Measurements from ENCODE around the gene PCP4L1. TPM values are rescaled to one million over a fixed set of nuclear protein-coding genes. Genes with fewer than 3 reads are reported as not detected.

The PCP4L1 gene
- total RNA-seq, 1 experiment from 2014 or later = not detected

GRCh38 chr1:161324020-161324419 is 65.5 kb downstream of the PCP4L1 start:
- no peaks in the 10 kb centered on the region for H3K9me3 ChIP-seq (ENCODE audit: insufficient read depth, low read depth)
- intact Hi-C loops (cut with micrococcal nuclease; ENCODE audit: unreplicated experiment) = no loop called here
- H4K20me1 ChIP-seq (ENCODE audit: insufficient read depth) = no peaks in the 10 kb centered on the region
- no peaks in the 10 kb centered on the region for H3K9me2 ChIP-seq (ENCODE audit: insufficient read depth)
- no peak overlapping the region for H3K27ac ChIP-seq
- no TSS peak for BruUV-seq (replicated peaks)
- no peak for DNase-seq
- ChIA-PET CTCF (no interaction called here), POLR2A (ENCODE audit: unreplicated experiment) (no interaction called here)
- H3K79me2 ChIP-seq (ENCODE audit: low read depth) = no peaks in the 10 kb centered on the region
- H3K4me1 ChIP-seq (replicated peaks; ENCODE audit: insufficient read depth) = no peaks in the 10 kb centered on the region
- no peak overlapping the region for H2AFZ ChIP-seq
- peaks cover 17% of the 10 kb centered on the region; the same call in 1 of the 2 replicates for H3K36me3 ChIP-seq (ENCODE audit: low read depth)
- H3K4me3 ChIP-seq = no peak overlapping the region
- H3K27me3 ChIP-seq (ENCODE audit: insufficient read depth, low read depth) = no peaks in the 10 kb centered on the region
- TF ChIP-seq, protein P1, sequence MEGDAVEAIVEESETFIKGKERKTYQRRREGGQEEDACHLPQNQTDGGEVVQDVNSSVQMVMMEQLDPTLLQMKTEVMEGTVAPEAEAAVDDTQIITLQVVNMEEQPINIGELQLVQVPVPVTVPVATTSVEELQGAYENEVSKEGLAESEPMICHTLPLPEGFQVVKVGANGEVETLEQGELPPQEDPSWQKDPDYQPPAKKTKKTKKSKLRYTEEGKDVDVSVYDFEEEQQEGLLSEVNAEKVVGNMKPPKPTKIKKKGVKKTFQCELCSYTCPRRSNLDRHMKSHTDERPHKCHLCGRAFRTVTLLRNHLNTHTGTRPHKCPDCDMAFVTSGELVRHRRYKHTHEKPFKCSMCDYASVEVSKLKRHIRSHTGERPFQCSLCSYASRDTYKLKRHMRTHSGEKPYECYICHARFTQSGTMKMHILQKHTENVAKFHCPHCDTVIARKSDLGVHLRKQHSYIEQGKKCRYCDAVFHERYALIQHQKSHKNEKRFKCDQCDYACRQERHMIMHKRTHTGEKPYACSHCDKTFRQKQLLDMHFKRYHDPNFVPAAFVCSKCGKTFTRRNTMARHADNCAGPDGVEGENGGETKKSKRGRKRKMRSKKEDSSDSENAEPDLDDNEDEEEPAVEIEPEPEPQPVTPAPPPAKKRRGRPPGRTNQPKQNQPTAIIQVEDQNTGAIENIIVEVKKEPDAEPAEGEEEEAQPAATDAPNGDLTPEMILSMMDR (conservative IDR thresholded peaks at IDR 0.05) = no peak
- no peak for TF ChIP-seq EZH2 (IDR thresholded peaks at IDR 0.05; ENCODE audit: low read depth)
- H3K4me2 ChIP-seq = no peak overlapping the region
- no peaks in the 10 kb centered on the region for H3F3A ChIP-seq (ENCODE audit: insufficient read depth, low read depth)

GRCh38 chr1:161330346-161330745 is 71.8 kb downstream of the PCP4L1 start:
- no peak for DNase-seq
- H3K4me1 ChIP-seq (replicated peaks; ENCODE audit: insufficient read depth) = 0 out of 2 replicates have a peak, but pooled peaks cover 3% of the 10 kb centered on the region
- no peak overlapping the region for H3K4me3 ChIP-seq
- POLR2A ChIA-PET (ENCODE audit: unreplicated experiment) = no interaction called here
- H3K4me2 ChIP-seq = no peak overlapping the region
- no peaks in the 10 kb centered on the region for H3K27me3 ChIP-seq (ENCODE audit: insufficient read depth, low read depth)
- no peaks in the 10 kb centered on the region for H3K9me3 ChIP-seq (ENCODE audit: insufficient read depth, low read depth)
- no peaks in the 10 kb centered on the region for H3K79me2 ChIP-seq (ENCODE audit: low read depth)
- CTCF ChIA-PET = no interaction called here
- intact Hi-C loops (cut with micrococcal nuclease; ENCODE audit: unreplicated experiment) = no loop called here
- no peak overlapping the region for H3K27ac ChIP-seq
- TF ChIP-seq, protein P1 (conservative IDR thresholded peaks at IDR 0.05) = no peak
- no peak for TF ChIP-seq EZH2 (IDR thresholded peaks at IDR 0.05; ENCODE audit: low read depth)
- no peaks in the 10 kb centered on the region for H3K9me2 ChIP-seq (ENCODE audit: insufficient read depth)
- no peaks in the 10 kb centered on the region for H3F3A ChIP-seq (ENCODE audit: insufficient read depth, low read depth)
- peaks cover 28% of the 10 kb centered on the region; the same call in 1 of the 2 replicates for H3K36me3 ChIP-seq (ENCODE audit: low read depth)
- H4K20me1 ChIP-seq (ENCODE audit: insufficient read depth) = peaks cover 5% of the 10 kb centered on the region; the same call in 1 of the 2 replicates
- H2AFZ ChIP-seq = no peak overlapping the region
- no TSS peak for BruUV-seq (replicated peaks)

DNA sequence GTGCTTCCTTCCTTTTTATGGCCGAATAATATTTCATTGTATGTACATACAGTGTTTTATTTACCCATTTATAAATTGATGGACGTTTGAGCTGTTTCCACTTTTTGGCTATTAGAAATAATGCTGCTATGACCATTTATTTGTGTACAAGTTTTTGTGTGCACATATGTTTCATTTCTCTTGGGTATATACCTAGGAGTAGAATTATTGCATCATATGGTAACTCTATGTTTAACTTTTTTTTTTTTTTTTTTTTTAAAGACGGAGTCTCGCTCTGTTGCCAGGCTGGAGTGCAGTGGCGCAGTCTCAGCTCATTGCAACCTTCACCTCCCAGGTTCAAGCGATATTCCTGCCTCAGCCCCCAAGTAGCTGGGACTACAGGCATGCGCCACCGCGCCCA is 74.6 kb downstream of the PCP4L1 start:
- intact Hi-C loops (cut with micrococcal nuclease; ENCODE audit: unreplicated experiment) = no loop called here
- ChIA-PET POLR2A (ENCODE audit: unreplicated experiment) (interaction anchor here (0.6 kb wide), 1 partner anchor 664 kb away, joined by 3 read pairs; no protein-coding TSS in a partner anchor), CTCF (no interaction called here)
- H3K79me2 ChIP-seq (ENCODE audit: low read depth) = no peaks in the 10 kb centered on the region
- no peak overlapping the region for H3K4me3 ChIP-seq
- no peak overlapping the region for H3K27ac ChIP-seq
- BruUV-seq (replicated peaks) = no TSS peak
- no peaks in the 10 kb centered on the region for H3F3A ChIP-seq (ENCODE audit: insufficient read depth, low read depth)
- H3K4me2 ChIP-seq = no peak overlapping the region
- no peaks in the 10 kb centered on the region for H3K27me3 ChIP-seq (ENCODE audit: insufficient read depth, low read depth)
- H3K9me2 ChIP-seq (ENCODE audit: insufficient read depth) = no peaks in the 10 kb centered on the region
- H3K9me3 ChIP-seq (ENCODE audit: insufficient read depth, low read depth) = no peaks in the 10 kb centered on the region
- no peak overlapping the region for H2AFZ ChIP-seq
- H4K20me1 ChIP-seq (ENCODE audit: insufficient read depth) = peaks cover 8% of the 10 kb centered on the region; the same call in 1 of the 2 replicates
- 0 out of 2 replicates have a peak, but pooled peaks cover 3% of the 10 kb centered on the region for H3K4me1 ChIP-seq (replicated peaks; ENCODE audit: insufficient read depth)
- DNase-seq = no peak
- TF ChIP-seq EZH2 (IDR thresholded peaks at IDR 0.05; ENCODE audit: low read depth) = no peak
- H3K36me3 ChIP-seq (ENCODE audit: low read depth) = peaks cover 21% of the 10 kb centered on the region

Small RNA genes within 50 kb of the gene (microRNA-seq; reads per million reads assigned to microRNA genes)
- not detected for gene MIR5187 (ENCODE audit: borderline number of aligned reads, borderline replicate concordance)

Other genes starting within 250 kb of the PCP4L1 start
- 99.9 and 117 TPM in 2 replicates for gene F11R, start 237.6 kb upstream of the PCP4L1 start, total RNA-seq (2021)
- 51.4 and 70.8 TPM in 2 replicates for gene TSTD1, start 219.8 kb upstream of the PCP4L1 start, total RNA-seq (2021)
- 34.8 and 43.2 TPM in 2 replicates for gene USF1, start 212.8 kb upstream of the PCP4L1 start, total RNA-seq (2021)
- 0.46 and 0.65 TPM in 2 replicates for gene ARHGAP30, start 188.9 kb upstream of the PCP4L1 start, total RNA-seq (2021)
- 8.8 and 9.0 TPM in 2 replicates for gene NECTIN4, start 169.2 kb upstream of the PCP4L1 start, total RNA-seq (2021)
- 5.6 and 7.4 TPM in 2 replicates for gene KLHDC9, start 160.4 kb upstream of the PCP4L1 start, total RNA-seq (2021)
- 68.2 and 74.4 TPM in 2 replicates for gene PFDN2, start 140.7 kb upstream of the PCP4L1 start, total RNA-seq (2021)
- gene NIT1, start 140.6 kb upstream of the PCP4L1 start, total RNA-seq (2021) = 25.9 and 26.8 TPM in 2 replicates
- 26.7 and 29.8 TPM in 2 replicates for gene DEDD, start 126.1 kb upstream of the PCP4L1 start, total RNA-seq (2021)
- gene UFC1, start 104.8 kb upstream of the PCP4L1 start, total RNA-seq (2021) = 74.2 and 74.9 TPM in 2 replicates
- gene USP21, start 99.2 kb upstream of the PCP4L1 start, total RNA-seq (2021) = 32.3 and 34.8 TPM in 2 replicates
- 23.1 and 26.4 TPM in 2 replicates for gene PPOX, start 92.3 kb upstream of the PCP4L1 start, total RNA-seq (2021)
- gene B4GALT3, start 81.2 kb upstream of the PCP4L1 start, total RNA-seq (2021) = 35.5 and 47.8 TPM in 2 replicates
- gene ADAMTS4, start 59.7 kb upstream of the PCP4L1 start, total RNA-seq (2021) = 0.08 TPM in 1 of 2 replicates, not detected in the other
- 99.5 and 107 TPM in 2 replicates for gene NDUFS2, start 56.4 kb upstream of the PCP4L1 start, total RNA-seq (2021)
- gene FCER1G, start 43.5 kb upstream of the PCP4L1 start, total RNA-seq (2021) = 1.3 TPM in 1 of 2 replicates, not detected in the other
- not detected in 2 replicates for gene APOA2, start 35.1 kb upstream of the PCP4L1 start, total RNA-seq (2021)
- 4.3 and 6.7 TPM in 2 replicates for gene TOMM40L, start 32.7 kb upstream of the PCP4L1 start, total RNA-seq (2021)
- gene NR1I3, start 20.5 kb upstream of the PCP4L1 start, total RNA-seq (2021) = not detected in 2 replicates
- 0.39 and 0.43 TPM in 2 replicates for gene MPZ, start 51.2 kb downstream of the PCP4L1 start, total RNA-seq (2021)
- gene SDHC, start 55.6 kb downstream of the PCP4L1 start, total RNA-seq (2021) = 215 and 216 TPM in 2 replicates
- gene CFAP126, start 109.1 kb downstream of the PCP4L1 start, total RNA-seq (2021) = 1.5 TPM in 1 of 2 replicates, not detected in the other
- gene FCGR2A, start 246.7 kb downstream of the PCP4L1 start, total RNA-seq (2021) = 0.57 TPM in 1 of 2 replicates, not detected in the other

All from PC-9 (cell line).